HepG2 (cell line): ENCODE results near the gene EPHA1. TPM values are rescaled to one million over a fixed set of nuclear protein-coding genes. Genes with fewer than 3 reads are reported as not detected.

Experiments
- ATAC-seq: fragments of 200-7000 bp; cut with Tn5 transposase; 3 replicates; pipeline ENCODE4 v1.9.1; 2020; ENCODE audit warnings: mild to moderate bottlenecking, moderate library complexity
- BruUV-seq: library from RNA; stranded (reverse); fragments of 400-500 nt; replicated peaks from 2 replicates; lab custom pipeline; 2021; lab: Mats Ljungman, UMichigan
- CTCF ChIA-PET: fragments of 300-600 bp; formaldehyde crosslinking; extraction: SDS; loops from one replicate; lab custom pipeline; 2021; ENCODE audit warnings: low total read pairs, inconsistent platforms, low intra/inter-chr PET ratio; lab: Yijun Ruan, JAX
- POLR2A ChIA-PET: fragments of 350-600 bp; sonication (Branson Sonifier 250); formaldehyde crosslinking; loops from one replicate; lab custom pipeline; 2020; ENCODE audit warnings: antibody characterized with exemption, inconsistent platforms; lab: Yijun Ruan, JAX
- DNase-seq: peaks from one replicate; pipeline ENCODE4 v3.0.0-alpha.2; 2015; ENCODE audit warnings: low spot score
- FAIRE-seq: peaks from 3 replicates; lab custom pipeline; 2011; peaks lifted over from hg19 to GRCh38; lab: Jason Lieb, UNC
- H2AFZ ChIP-seq: one replicate; pipeline ENCODE4 v1.6.1; 2011; ENCODE audit warnings: low read length, inconsistent platforms
- H3K27ac ChIP-seq: fragments of 300-600 bp; 3 replicates; pipeline ENCODE4 v1.8.0; 2011; ENCODE audit warnings: mixed run types, mild to moderate bottlenecking, mixed read lengths, low read length, inconsistent platforms; ENCODE audit not compliant: insufficient read depth; ENCODE audit errors: extremely low read length
- H3K27me3 ChIP-seq, 2 experiments: fragments of 200-600 bp in 1 of 2; 2 replicates in 1 of 2; 3 replicates in 1 of 2; pipeline versions ENCODE4 v1.6.0 to v1.8.0; 2011; ENCODE audit warnings: low read length in 2 of 2, mild to moderate bottlenecking in 2 of 2, moderate library complexity in 2 of 2, inconsistent platforms in 1 of 2; ENCODE audit not compliant: insufficient read depth in 2 of 2, control insufficient read depth in 1 of 2
- H3K36me3 ChIP-seq, 2 experiments: fragments of 200-600 bp in 1 of 2; replicated peaks in 1 of 2; 2 replicates in 1 of 2; 3 replicates in 1 of 2; pipeline versions ENCODE4 v1.5.1 to v1.8.0; 2011; ENCODE audit warnings: low read length in 2 of 2, inconsistent platforms in 1 of 2; ENCODE audit not compliant: insufficient read depth in 2 of 2, control insufficient read depth in 1 of 2
- H3K4me1 ChIP-seq: 2 replicates; pipeline ENCODE4 v1.5.1; 2012; ENCODE audit warnings: low read length, inconsistent platforms; ENCODE audit not compliant: insufficient read depth
- H3K4me2 ChIP-seq: 2 replicates; pipeline ENCODE4 v1.6.0; 2011; ENCODE audit warnings: low read depth, low read length, inconsistent platforms
- H3K4me3 ChIP-seq, 3 experiments: fragments of 200-600 bp in 1 of 3; sonication (generic), shearing (Covaris generic) in 1 of 3; replicated peaks in 1 of 3; 2 replicates each; pipeline ENCODE4 v1.5.1; 2011 to 2016; ENCODE audit warnings: low read length in 3 of 3, inconsistent platforms in 2 of 3, low read depth in 2 of 3, mild to moderate bottlenecking in 2 of 3, control low read depth in 1 of 3, mixed read lengths in 1 of 3; ENCODE audit not compliant: insufficient read depth in 1 of 3
- H3K79me2 ChIP-seq: one replicate; pipeline ENCODE4 v1.6.1; 2011; ENCODE audit warnings: low read length, inconsistent platforms; ENCODE audit not compliant: insufficient read depth
- H3K9ac ChIP-seq: 2 replicates; pipeline ENCODE4 v1.6.0; 2011; ENCODE audit warnings: mild to moderate bottlenecking, low read depth, low read length, inconsistent platforms; ENCODE audit not compliant: insufficient read depth
- H3K9me3 ChIP-seq: 2 replicates; pipeline ENCODE4 v1.5.1; 2012; ENCODE audit warnings: mild to moderate bottlenecking, low read length
- H4K20me1 ChIP-seq: 2 replicates; pipeline ENCODE4 v1.6.0; 2011; ENCODE audit warnings: inconsistent platforms, mild to moderate bottlenecking, low read length, moderate library complexity; ENCODE audit not compliant: insufficient read depth
- CREM ChIP-seq, 2 experiments: sonication (generic) in 1 of 2; formaldehyde crosslinking in 1 of 2; IDR thresholded peaks; 2 replicates each; pipeline versions ENCODE4 v1.4.0 to v1.6.1; 2016 to 2020; ENCODE audit warnings: antibody characterized with exemption in 1 of 2, mild to moderate bottlenecking in 1 of 2, missing genetic modification reagents in 1 of 2
- SNAPC4 ChIP-seq: sonication (generic); formaldehyde crosslinking; IDR thresholded peaks from 2 replicates; pipeline ENCODE4 v1.4.0; 2020; ENCODE audit warnings: mild to moderate bottlenecking, missing genetic modification reagents
- SP2 ChIP-seq: sonication (generic); formaldehyde crosslinking; IDR thresholded peaks from 2 replicates; pipeline ENCODE4 v1.5.1; 2020; ENCODE audit warnings: mild to moderate bottlenecking, missing genetic modification reagents
- TOE1 ChIP-seq: sonication (generic); formaldehyde crosslinking; IDR thresholded peaks from 2 replicates; pipeline ENCODE4 v1.4.0; 2020; ENCODE audit warnings: mild to moderate bottlenecking, missing genetic modification reagents
- ZBTB25 ChIP-seq: IDR thresholded peaks from 2 replicates; pipeline ENCODE4 v1.6.1; 2018; ENCODE audit warnings: missing genetic modification reagents
- ZBTB44 ChIP-seq: sonication (generic); formaldehyde crosslinking; IDR thresholded peaks from 2 replicates; pipeline ENCODE4 v1.4.0; 2020; ENCODE audit warnings: missing genetic modification reagents
- ZNF576 ChIP-seq: sonication (generic); formaldehyde crosslinking; IDR thresholded peaks from 2 replicates; pipeline ENCODE4 v1.4.0; 2020; ENCODE audit warnings: mild to moderate bottlenecking, missing genetic modification reagents
- WGBS: methylation state at CpG from one replicate; pipeline ENCODE4 v1.1.6; 2017; ENCODE audit warnings: low lambda C conversion rate; 5-methylcytosine and 5-hydroxymethylcytosine counted together
- in situ Hi-C: cut with HindIII; loops from 2 replicates; pipeline ENCODE4 v1.10.0; 2017; ENCODE audit warnings: low pct_unique_long_range_greater_than_20kb; ENCODE audit not compliant: extremely low pct_ligation_motif_present
- intact Hi-C: fragments of 100-400 bp; cut with micrococcal nuclease; formaldehyde crosslinking; loops from one replicate; pipeline ENCODE4 v1.10.0; 2022; ENCODE audit not compliant: unreplicated experiment
- polyA plus RNA-seq, 8 experiments: library from polyadenylated mRNA; depleted of rRNA in 3 of 8; stranded (reverse) in 7 of 8; unstranded in 1 of 8; fragments of >200 nt; fragmentation: Illumina TruSeq in 4 of 8; extraction: Trizol in 4 of 8; gene quantifications; 2 replicates each; pipeline versions ENCODE4 v1.2.1 to v1.2.3, GENCODE V29; 2011 to 2016; ENCODE audit warnings: low read depth in 4 of 8, missing spikeins in 1 of 8, mixed read lengths in 1 of 8; ENCODE audit not compliant: insufficient read depth in 1 of 8
- total RNA-seq, 5 experiments: library from RNA; depleted of rRNA; stranded (reverse); fragments of >200 nt; fragmentation: Illumina TruSeq; extraction: Trizol; gene quantifications; 2 replicates each; pipeline ENCODE4 v1.2.3, GENCODE V29; 2016; ENCODE audit warnings: low read depth in 1 of 5

The EPHA1 gene
- total and polyA plus RNA-seq, 2 of the 13 experiments (the other 11 are each of a cell fraction or from before 2014, with no cell fraction given) = 4.6 to 17.1 TPM

- TF ChIP-seq SNAPC4 (CRISPR knock-in tag) = no peak
- TF ChIP-seq, all 625 proteins: peak for 0
Observed at GRCh38 chr7:143394777-143395176, 13.9 kb downstream of the EPHA1 start (continued).

- peaks cover 3 to 10% of the 10 kb centered on the region in 2 experiments; a peak in 4 of 5 replicates for H3K36me3 ChIP-seq
- 94% methylated on average over 6 of the region's 6 CpGs for WGBS
- no peaks in the 10 kb centered on the region for H4K20me1 ChIP-seq
- H3K27me3 ChIP-seq = no peaks in the 10 kb centered on the region
- FAIRE-seq (no peak), DNase-seq (no peak), ATAC-seq (no peak)
- no peak overlapping the region for H3K4me3 ChIP-seq
- H3K9ac ChIP-seq = no peak overlapping the region
- no peak overlapping the region for H3K4me2 ChIP-seq
- intact Hi-C loops = no loop called here
- peak overlapping the region; percentile 49 for H3K27ac ChIP-seq
- no peaks in the 10 kb centered on the region for H3K9me3 ChIP-seq
- ChIA-PET CTCF (no interaction called here), POLR2A (interaction anchor here (1.2 to 3.3 kb wide), 6 partner anchors 10 to 131 kb away, joined by 4 to 15 read pairs (median 7); partner anchors contain the start of genes EPHA1 and GSTK1)
- H3K79me2 ChIP-seq = no peaks in the 10 kb centered on the region
- in situ Hi-C loops = loop anchor here (25.0 kb wide), 1 partner anchor 518 kb away; the partner anchor contains the start of gene TCAF1
- H2AFZ ChIP-seq = no peak overlapping the region
- BruUV-seq = no TSS peak
- H3K4me1 ChIP-seq = peaks cover 61% of the 10 kb centered on the region
- no peak for TF ChIP-seq TOE1 (CRISPR knock-in tag)
- no peak for TF ChIP-seq ZBTB25 (CRISPR knock-in tag)
- TF ChIP-seq ZNF576 (CRISPR knock-in tag) = no peak
- no peak for TF ChIP-seq SP2 (CRISPR knock-in tag)
- TF ChIP-seq ZBTB44 = no peak
- no peak for TF ChIP-seq CREM (IDR thresholded peaks at IDR 0.05)
- no peak for TF ChIP-seq CREM (CRISPR knock-in tag; IDR thresholded peaks at IDR 0.05)
Observed at GRCh38 chr7:143394068-143394467, 14.6 kb downstream of the EPHA1 start.
